Measurements from ENCODE around the gene ARID5A. TPM values are rescaled to one million over a fixed set of nuclear protein-coding genes. Genes with fewer than 3 reads are reported as not detected.
A peak's percentile ranks its signal among the peaks of the same experiment; 100 is the strongest.

ARID5A gene
- total and polyA plus RNA-seq, 2 of the 13 experiments (the other 11 are each of a cell fraction or from before 2014, with no cell fraction given) = 6.0 to 9.5 TPM

GRCh38 chr2:96552315-96553175 lies 16.0 kb downstream of the ARID5A start (continued):
- no peak for TF ChIP-seq ZNF747 (CRISPR knock-in tag; IDR thresholded peaks at IDR 0.05; ENCODE audit: borderline replicate concordance)
- TF ChIP-seq ISX (CRISPR knock-in tag; conservative IDR thresholded peaks at IDR 0.05) = no peak
- no peak for TF ChIP-seq SSRP1 (CRISPR knock-in tag; IDR thresholded peaks at IDR 0.05)
- TF ChIP-seq ZNF614 (CRISPR knock-in tag; IDR thresholded peaks at IDR 0.05; ENCODE audit: borderline replicate concordance) = no peak
- no peak for TF ChIP-seq ZBTB34 (CRISPR knock-in tag; IDR thresholded peaks at IDR 0.05)
- TF ChIP-seq PAF1 (CRISPR knock-in tag; IDR thresholded peaks at IDR 0.05) = no peak
- no peak for TF ChIP-seq ZNF547 (CRISPR knock-in tag; IDR thresholded peaks at IDR 0.05)
- TF ChIP-seq, protein P1, sequence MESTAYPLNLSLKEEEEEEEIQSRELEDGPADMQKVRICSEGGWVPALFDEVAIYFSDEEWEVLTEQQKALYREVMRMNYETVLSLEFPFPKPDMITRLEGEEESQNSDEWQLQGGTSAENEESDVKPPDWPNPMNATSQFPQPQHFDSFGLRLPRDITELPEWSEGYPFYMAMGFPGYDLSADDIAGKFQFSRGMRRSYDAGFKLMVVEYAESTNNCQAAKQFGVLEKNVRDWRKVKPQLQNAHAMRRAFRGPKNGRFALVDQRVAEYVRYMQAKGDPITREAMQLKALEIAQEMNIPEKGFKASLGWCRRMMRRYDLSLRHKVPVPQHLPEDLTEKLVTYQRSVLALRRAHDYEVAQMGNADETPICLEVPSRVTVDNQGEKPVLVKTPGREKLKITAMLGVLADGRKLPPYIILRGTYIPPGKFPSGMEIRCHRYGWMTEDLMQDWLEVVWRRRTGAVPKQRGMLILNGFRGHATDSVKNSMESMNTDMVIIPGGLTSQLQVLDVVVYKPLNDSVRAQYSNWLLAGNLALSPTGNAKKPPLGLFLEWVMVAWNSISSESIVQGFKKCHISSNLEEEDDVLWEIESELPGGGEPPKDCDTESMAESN (CRISPR knock-in tag; conservative IDR thresholded peaks at IDR 0.05) = no peak
- TF ChIP-seq HNRNPL (IDR thresholded peaks at IDR 0.05; ENCODE audit: low read depth, low read length) = 0 out of 2 replicates have a peak, but pooled peaks have one; percentile 1
- TF ChIP-seq POLR2G (IDR thresholded peaks at IDR 0.05; ENCODE audit: low read depth, low read length) = peak; percentile 6; the same call in 1 of the 2 replicates
